ENCODE results near the gene CORO1C. TPM values are rescaled to one million over a fixed set of nuclear protein-coding genes. Genes with fewer than 3 reads are reported as not detected.

CORO1C gene
- polyA plus RNA-seq, 1 experiment: 532 TPM

- no peak overlapping the region for H3K4me3 ChIP-seq (ENCODE audit: low read depth, low read length)
- POLR2A ChIA-PET: no interaction called here
- CTCF ChIA-PET: interaction anchor here (0.7 kb wide), 1 partner anchor 14 kb away, joined by 4 read pairs; no protein-coding TSS in a partner anchor
- H3K27me3 ChIP-seq (ENCODE audit: control insufficient read depth, insufficient read depth, low read length): no peaks in the 10 kb centered on the region
- no peak for DNase-seq (ENCODE audit: low read depth)
- no peaks in the 10 kb centered on the region for H3K36me3 ChIP-seq (ENCODE audit: control insufficient read depth, insufficient read depth, low read length)
- TF ChIP-seq, protein P1, sequence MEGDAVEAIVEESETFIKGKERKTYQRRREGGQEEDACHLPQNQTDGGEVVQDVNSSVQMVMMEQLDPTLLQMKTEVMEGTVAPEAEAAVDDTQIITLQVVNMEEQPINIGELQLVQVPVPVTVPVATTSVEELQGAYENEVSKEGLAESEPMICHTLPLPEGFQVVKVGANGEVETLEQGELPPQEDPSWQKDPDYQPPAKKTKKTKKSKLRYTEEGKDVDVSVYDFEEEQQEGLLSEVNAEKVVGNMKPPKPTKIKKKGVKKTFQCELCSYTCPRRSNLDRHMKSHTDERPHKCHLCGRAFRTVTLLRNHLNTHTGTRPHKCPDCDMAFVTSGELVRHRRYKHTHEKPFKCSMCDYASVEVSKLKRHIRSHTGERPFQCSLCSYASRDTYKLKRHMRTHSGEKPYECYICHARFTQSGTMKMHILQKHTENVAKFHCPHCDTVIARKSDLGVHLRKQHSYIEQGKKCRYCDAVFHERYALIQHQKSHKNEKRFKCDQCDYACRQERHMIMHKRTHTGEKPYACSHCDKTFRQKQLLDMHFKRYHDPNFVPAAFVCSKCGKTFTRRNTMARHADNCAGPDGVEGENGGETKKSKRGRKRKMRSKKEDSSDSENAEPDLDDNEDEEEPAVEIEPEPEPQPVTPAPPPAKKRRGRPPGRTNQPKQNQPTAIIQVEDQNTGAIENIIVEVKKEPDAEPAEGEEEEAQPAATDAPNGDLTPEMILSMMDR (IDR thresholded peaks at IDR 0.05; ENCODE audit: insufficient read depth, low read depth, low read length): no peak
Observed at GRCh38 chr12:108747563-108747962, 16.2 kb upstream of the CORO1C start.

DNA sequence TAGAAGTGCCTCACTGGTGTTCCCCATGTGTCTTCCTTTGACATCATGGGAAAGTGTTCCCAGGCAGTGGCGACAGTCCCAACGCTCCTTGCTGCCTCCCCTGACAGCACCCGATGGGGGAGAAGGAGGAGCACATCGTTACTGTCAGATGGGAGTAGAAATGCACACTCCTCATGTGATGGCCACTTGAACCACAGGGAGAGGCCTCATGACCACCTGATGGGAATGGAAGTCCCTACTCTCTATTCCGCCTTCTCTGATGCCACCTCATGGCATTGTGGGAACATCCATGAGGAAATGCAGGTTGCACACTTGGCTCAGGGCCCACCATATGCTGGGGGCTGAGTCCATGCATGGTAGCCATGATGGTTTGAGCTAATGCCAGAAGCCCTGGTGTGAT lies 14.3 kb upstream of the CORO1C start:
- TF ChIP-seq, protein P1 (IDR thresholded peaks at IDR 0.05; ENCODE audit: insufficient read depth, low read depth, low read length): no peak
- H3K27me3 ChIP-seq (ENCODE audit: control insufficient read depth, insufficient read depth, low read length): no peaks in the 10 kb centered on the region
- no peaks in the 10 kb centered on the region for H3K36me3 ChIP-seq (ENCODE audit: control insufficient read depth, insufficient read depth, low read length)
- DNase-seq (ENCODE audit: low read depth): no peak
- H3K4me3 ChIP-seq (ENCODE audit: low read depth, low read length): no peak overlapping the region
- ChIA-PET CTCF (interaction anchor here (1.5 kb wide), 1 partner anchor 12 kb away, joined by 4 read pairs; no protein-coding TSS in a partner anchor), POLR2A (no interaction called here)

GRCh38 chr12:108744021-108744897 lies 12.9 kb upstream of the CORO1C start:
- no peak overlapping the region for H3K4me3 ChIP-seq (ENCODE audit: low read depth, low read length)
- TF ChIP-seq, protein P1 (IDR thresholded peaks at IDR 0.05; ENCODE audit: insufficient read depth, low read depth, low read length): no peak
- H3K36me3 ChIP-seq (ENCODE audit: control insufficient read depth, insufficient read depth, low read length): no peaks in the 10 kb centered on the region
- DNase-seq (ENCODE audit: low read depth): no peak
- POLR2A ChIA-PET: interaction anchor here (0.6 to 0.7 kb wide), 2 partner anchors 12 to 14 kb away, joined by 3 to 5 read pairs; no protein-coding TSS in a partner anchor
- CTCF ChIA-PET: interaction anchor here (0.6 kb wide), 1 partner anchor 9 kb away, joined by 3 read pairs; no protein-coding TSS in a partner anchor
- H3K27me3 ChIP-seq (ENCODE audit: control insufficient read depth, insufficient read depth, low read length): no peaks in the 10 kb centered on the region

DNA sequence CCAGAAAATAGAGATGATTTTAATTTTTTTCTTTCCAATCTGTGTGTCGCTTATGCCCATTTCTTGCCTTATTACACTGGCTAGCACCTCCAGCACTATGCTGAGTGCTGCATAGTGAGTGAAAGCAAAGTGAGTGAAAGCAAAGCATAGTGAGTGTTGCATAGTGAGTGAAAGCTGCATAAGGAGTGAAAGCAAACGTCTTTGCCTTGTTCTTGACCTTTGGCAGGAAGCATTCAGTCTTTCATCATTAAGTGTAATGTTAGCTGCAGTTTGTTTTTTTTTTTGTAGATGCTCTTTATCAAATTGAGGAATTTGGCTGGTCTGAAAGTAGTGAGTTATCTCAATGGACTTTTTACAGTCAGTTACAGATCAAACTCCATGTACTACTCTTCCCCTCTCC lies 6.9 kb upstream of the CORO1C start:
- CTCF ChIA-PET: no interaction called here
- no peak for DNase-seq (ENCODE audit: low read depth)
- TF ChIP-seq, protein P1 (IDR thresholded peaks at IDR 0.05; ENCODE audit: insufficient read depth, low read depth, low read length): no peak
- no peaks in the 10 kb centered on the region for H3K27me3 ChIP-seq (ENCODE audit: control insufficient read depth, insufficient read depth, low read length)
- POLR2A ChIA-PET: no interaction called here
- H3K4me3 ChIP-seq (ENCODE audit: low read depth, low read length): no peak overlapping the region
- H3K36me3 ChIP-seq (ENCODE audit: control insufficient read depth, insufficient read depth, low read length): no peaks in the 10 kb centered on the region

DNA sequence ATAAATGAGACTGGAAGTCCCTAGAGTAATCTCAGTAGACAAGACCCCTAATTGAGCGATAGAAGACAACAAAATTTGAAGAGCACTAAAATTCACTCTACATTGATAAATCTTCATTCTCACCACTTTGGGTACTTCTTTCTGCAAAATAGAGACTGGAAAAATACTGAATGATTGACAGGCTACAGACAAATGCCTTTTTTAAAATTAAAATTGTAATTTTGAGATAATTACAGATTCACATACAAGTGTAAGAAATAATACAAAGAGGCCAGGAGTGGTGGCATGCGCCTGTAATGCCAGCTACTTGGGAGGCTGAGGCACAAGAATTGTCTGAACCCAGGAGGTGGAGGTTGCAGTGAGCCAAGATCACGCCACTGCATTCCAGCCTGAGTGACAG lies 4.5 kb upstream of the CORO1C start:
- TF ChIP-seq, protein P1 (IDR thresholded peaks at IDR 0.05; ENCODE audit: insufficient read depth, low read depth, low read length): no peak
- H3K4me3 ChIP-seq (ENCODE audit: low read depth, low read length): no peak overlapping the region
- DNase-seq (ENCODE audit: low read depth): no peak
- ChIA-PET POLR2A (no interaction called here), CTCF (interaction anchor here (0.6 to 4.2 kb wide), 5 partner anchors 9 to 102 kb away, joined by 3 to 14 read pairs (median 3); partner anchors contain the start of gene SELPLG)
- no peaks in the 10 kb centered on the region for H3K27me3 ChIP-seq (ENCODE audit: control insufficient read depth, insufficient read depth, low read length)
- no peaks in the 10 kb centered on the region for H3K36me3 ChIP-seq (ENCODE audit: control insufficient read depth, insufficient read depth, low read length)

Measured in BJ (cell line).